ENCODE data around the gene DNAI1.
"Not testable (repeated sequence)": the region's sequence is repeated elsewhere in the genome, so short reads cannot be mapped to it uniquely, and the experiment has no call there.

GRCh38 chr9:34532041-34532440 is 73.4 kb downstream of the DNAI1 start:
- not testable (repeated sequence) for TF ChIP-seq CTCF (IDR thresholded peaks at IDR 0.05; ENCODE audit: low read length); EZH2 (IDR thresholded peaks at IDR 0.05; ENCODE audit: borderline replicate concordance, low read length)

Data from OCI-LY1 (cell line).